Activated naive CD4-positive, alpha-beta T cell treated with anti-CD3 and anti-CD28 coated beads, Interleukin-2, amount 50 U/mL, for 16 hours (primary cell): ENCODE data around the gene JARID2.
"Not testable (repeated sequence)": the region's sequence is repeated elsewhere in the genome, so short reads cannot be mapped to it uniquely, and the experiment has no call there.

Source experiments
- DNase-seq: peaks from one replicate; pipeline ENCODE4 v3.0.0-alpha.2; 2020

Gene JARID2

DNA sequence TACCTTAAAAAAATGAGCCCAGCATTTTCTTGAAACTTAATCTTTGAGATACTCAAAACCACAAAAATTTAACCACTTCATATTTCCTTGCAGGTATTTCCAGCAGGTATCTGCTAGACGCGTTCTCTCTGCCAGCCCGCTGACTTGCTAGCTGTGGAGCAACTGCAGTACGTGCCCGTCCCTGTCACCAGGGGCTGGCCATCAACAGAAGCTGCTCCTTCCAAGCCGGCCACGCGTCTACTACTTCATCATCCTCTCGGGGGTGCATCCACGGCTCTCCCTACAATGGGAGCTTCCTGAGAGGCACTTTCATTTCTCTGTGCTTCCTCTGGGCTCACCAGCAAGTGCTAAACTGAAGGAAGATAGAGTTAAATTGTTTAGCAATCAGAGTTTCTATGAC, 284.5 kb downstream of the JARID2 start:
- DNase-seq, result no peak

DNA sequence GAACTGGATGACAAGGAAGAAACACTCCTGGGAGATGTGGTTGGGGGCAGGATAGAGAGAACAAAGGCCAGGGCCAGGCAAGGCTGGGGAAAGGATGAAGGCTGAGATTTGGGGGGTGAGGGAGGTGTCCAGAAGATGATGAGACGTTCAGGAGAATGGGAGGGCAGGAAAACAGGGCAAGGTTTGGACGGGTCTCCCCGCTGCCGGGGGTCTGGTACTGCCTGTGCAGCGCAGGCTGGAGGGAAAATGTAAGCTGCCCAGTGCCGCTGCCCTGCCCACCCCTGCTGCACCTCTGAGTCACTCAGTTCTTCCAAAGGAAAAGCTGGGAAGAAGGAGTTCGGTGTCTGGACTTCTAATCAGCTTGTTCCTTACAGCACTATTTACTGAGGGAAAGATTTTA, 286.1 kb downstream of the JARID2 start:
- no peak for DNase-seq

DNA sequence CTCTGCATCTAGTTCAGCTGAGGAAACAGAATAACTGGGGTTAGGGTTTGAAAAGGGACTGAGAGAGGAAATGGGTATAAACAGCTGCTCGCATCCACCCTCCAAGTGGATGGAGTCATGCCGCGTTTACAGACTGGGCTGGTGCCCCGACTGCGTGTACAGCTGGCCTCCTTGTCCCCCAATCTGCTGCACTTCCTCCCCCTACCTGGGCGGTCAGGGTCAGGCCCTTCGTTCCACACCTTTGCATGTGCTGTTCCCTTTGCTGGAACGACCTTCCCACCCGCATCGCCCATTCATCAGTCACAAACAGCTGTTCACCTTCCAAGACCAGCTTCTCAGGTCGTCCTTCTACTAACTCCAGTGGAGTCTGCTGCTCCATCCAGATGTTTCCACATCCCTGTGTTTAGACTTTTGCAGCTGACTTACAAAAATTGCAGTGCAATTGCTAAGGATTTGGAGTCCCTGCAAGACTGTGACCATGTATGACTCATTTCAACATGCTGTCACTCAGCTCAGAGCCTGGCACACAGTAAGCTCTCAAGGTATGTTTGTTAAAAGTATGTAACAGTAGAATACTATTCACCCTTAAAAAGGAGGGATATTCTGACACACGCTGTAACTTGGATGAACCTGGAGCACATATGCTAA, 287.6 kb downstream of the JARID2 start:
- no peak for DNase-seq

DNA sequence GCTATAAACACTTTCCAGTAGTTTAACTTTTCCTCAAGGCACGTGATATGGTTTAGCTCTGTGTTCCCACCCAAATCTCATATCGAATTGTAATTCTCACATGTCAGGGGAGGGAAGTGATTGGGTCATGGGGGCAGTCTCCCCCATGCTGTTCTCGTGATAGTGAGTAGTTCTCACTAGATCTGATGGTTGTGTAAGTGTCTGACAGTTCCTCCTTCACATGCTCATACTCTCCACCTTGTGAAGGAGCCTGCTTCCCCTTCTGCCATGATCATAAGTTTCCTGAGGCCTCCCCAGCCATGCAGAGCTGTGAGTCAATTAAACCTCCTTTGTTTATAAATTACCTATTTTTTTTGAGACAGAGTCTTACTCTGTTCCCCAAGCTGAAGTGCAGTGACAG, 289.1 kb downstream of the JARID2 start:
- DNase-seq, result no peak

DNA sequence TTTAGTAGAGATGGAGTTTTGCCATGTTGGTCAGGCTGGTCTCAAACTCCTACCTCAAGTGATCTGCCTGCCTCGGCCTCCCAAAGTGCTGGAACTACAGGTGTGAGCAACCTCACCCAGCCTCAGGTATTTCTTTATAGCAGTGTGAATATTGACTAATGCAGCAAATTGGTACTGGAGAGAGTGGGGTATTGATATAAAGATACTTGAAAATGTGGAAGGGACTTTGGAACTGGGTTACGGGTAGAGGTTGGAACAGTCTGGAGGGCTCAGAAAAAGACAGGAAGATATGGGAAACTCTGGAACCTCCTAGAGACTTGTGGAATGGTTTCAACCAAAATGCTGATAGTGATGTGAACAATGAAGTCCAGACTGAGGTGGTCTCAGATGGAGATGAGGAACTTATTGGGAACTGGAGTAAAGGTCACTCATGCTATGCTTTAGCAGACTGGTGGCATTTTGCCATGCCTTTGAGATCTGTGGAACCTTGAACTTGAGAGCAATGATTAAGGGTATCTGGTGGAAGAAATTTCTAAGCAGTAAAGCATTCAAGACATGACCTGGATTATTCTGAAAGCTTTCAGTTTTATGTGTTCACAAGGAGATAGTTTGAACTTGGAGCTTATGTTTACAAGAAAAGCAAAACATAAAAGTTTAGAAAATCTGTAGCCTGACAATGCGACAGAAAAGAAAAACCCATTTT, 289.8 kb downstream of the JARID2 start:
- no peak for DNase-seq

DNA sequence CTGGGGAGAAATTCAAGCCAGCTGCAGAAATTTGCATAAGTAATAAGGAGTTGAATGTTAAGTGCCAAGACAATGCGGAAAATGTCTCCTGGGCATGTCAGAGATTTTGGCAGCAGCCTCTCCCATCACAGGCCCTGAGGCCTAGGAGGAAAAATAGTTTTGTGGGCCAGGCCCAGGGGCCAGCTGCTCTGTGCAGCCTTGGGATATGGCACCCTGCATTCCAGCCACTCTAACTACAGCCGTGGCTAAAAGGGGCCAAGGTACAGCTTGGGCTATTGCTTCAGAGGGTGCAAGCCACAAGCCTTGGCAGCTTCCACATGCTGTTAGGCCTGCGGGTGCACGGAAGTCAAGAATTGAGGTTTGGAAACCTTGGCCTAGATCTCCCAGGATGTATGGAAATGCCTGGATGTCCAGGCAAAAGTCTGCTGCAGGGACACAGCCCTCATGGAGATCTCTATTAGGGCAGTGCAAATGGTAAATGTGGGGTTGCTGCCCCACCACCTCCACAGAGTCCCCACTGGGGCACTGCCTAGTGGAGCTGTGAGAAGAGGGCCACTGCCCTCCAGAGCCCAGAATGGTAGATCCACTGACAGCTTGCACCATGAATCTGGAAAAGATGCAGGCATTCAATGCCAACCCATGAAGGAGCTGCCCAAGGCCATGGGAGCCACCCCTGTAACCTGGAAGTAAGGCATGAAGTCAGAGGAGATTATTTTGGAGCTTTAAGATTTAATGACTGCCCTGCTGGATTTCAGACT, 290.5 kb downstream of the JARID2 start:
- no peak for DNase-seq

DNA sequence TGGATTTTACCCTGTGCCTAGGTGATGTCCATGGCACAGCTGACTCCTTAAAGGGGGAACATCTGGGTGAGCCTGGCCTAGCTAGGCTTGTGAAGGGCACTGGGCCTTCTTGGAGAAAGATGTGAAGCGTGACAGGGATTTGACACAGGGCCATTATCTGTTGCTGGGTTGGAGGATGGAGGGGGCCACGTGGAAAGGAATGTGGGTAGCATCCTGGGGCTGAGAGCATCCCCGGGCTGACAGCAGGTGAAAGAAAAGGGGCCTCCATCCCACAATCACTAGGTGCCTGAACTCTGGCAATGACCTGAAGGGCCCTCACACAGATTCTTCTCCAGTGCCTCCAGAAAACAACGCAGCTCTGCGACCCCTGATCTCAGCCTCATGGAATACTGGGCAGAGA, 292.2 kb downstream of the JARID2 start:
- DNase-seq, result no peak

DNA sequence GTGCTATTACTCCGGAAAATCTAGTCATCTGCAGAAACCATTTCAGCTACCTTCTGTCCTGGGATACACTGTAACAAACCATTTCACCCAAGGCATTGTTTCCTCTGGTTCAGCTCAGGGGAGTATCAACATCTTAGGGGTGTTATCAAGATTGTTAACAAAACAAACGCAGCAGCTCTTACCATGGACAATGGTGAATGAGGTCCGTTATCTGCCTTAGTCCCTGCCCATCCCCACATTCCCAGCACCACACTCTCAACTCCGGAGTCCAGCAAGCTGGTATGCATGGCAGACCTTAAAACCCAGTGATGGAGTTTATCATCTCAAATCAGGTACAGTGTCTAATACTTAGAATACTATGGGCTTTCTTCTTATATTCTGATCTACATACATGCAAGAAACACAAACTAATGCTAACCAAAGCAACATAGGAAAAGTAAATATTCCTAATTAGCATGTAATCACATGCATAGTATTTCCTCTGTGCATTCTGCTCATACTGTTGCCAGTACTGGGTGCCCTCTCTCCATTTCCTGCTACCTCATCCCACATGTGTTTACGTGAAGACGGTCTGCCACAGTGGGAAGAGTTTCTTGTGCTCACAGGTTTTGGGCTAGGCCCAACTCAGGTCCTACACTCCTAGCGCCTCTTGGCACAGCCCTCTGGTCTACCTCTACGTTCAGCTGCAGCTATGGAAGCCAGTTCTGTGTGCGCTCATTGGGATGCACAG, 293.1 kb downstream of the JARID2 start:
- DNase-seq, result no peak

DNA sequence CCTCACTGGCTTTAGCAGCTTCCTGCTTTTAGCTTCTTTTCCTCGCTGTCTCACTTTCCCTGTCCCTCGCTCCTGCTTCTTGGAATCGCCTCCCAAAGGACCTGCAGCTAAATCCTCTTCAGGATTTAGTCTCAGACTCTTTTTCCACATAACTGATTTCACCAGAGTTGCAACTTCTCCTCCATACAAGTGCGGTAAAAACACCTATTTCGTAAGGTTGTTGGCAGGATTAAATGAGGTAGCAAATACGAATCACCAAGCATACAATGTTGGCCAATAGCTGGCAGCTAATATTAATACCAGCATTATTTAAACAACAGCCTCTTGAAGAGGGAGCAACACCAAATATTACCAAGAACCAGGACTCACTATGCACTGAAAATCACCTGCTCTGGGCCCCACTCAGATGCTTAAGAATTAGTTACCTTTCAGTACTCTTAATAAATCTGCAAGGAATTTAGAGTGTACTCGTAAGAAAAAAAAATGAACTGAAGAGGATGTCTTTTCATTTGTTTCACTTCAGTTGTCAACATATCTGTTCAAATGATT, 293.9 kb downstream of the JARID2 start:
- no peak for DNase-seq

DNA sequence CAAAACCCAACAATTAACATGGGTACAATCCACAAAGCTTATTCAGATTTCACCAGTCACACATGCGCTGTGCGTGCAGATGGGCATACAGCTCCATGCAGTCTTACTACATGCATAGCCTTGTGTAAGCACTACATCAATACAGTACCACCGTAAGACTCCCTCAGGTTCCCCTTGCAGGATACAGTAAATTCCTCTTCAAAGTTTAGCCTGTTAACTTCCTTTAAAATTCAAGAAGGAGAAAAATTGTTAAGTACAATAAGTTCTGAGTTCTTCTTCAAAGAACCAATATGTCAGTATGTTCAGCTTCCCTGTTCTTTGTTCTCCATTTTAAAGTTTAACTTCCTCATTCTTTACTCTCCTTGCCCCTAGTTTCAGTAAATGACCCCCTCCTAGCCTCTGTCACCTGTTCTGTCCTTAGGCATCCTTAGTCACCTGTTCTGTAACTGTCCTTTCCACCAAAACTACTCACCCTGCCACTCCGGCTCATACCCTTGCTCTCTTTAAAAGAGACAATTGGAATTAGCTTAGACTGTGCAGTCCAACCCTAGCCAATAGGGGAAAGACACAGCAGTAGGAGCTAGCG, 297.6 kb downstream of the JARID2 start:
- not testable (repeated sequence) for DNase-seq

DNA sequence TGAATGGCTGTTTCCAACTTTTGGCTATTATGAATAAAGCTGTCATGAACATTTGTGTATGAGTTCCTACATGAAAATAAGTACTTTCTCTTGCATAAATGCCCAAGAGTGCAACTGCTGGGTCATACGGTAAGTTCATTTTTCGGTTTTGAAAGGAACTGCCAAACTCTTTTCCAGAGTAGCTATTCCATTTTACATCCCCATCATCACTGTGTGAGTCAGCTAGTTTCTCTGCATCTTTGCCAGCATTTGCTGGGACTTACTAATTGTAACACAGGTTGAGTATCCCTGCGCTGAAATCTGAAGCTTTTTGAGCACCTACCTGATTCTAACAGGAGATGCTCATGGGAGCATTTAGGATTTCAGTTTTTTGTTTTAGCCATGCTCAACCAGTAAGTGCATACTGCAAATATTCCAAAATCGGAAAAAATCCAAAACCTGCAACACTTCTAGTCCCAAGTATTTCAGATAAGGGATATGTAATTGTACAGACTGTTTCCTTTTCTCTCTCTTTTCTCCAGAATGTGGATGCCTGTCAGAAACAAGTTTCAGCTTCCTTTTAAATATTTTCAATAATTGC, 298.5 kb downstream of the JARID2 start:
- DNase-seq, result no peak

DNA sequence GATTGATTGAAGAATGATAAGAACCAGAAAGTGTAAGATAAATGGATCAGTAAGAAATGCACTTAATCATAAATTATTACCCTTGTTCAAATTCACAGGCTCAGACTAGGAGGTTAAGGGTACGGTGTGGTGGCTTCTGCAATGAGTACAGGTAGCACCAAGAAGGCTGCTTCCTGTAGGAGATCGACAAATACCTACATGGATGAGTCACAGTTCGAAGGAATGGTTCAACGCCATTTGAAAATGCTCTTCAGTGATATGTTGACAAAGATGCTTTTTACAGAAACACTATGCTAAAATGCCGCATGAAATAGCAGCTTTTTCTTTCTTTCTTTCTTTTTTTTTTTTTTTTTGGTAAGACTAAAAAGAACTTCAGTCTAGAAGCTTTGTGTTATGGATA, 300.7 kb downstream of the JARID2 start:
- DNase-seq, result no peak

DNA sequence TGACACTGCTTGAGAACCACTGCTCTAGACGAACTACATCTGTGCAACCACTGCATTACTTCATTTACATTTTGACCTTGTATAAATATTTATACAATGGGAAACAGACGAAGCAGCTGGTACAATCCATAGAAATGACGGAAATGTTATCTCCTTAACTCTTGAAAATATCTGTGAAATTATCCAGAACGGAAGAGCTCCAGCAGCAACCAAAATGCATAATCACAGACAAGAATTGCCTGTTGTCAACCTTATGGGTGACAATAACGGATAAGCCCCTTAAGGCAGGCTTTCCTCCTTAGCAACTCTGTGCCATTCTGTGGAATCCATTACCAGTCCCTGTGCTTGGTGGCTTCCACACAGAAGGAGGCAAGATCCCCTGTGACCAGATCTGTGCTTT, 301.5 kb downstream of the JARID2 start:
- DNase-seq, result no peak

DNA sequence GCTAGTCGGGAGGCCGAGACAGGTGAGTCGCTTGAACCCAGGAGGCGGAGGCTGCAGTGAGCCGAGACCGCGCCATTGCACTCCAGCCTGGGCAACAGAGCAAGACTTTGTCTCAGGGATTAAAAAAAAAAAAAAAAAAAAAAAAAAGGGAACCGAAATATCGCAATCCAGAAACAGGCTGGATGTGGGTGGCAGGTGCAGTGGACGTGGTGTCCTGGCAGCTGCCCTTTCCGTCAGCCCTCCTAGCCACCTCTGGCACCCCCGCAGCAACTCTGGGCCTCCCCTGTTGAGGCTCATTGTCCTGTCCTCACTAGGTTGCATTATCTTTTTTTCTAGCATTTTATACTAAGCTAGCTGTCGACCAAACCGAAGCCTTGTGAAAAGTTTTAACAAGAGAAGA, 303.5 kb downstream of the JARID2 start:
- no peak for DNase-seq

DNA sequence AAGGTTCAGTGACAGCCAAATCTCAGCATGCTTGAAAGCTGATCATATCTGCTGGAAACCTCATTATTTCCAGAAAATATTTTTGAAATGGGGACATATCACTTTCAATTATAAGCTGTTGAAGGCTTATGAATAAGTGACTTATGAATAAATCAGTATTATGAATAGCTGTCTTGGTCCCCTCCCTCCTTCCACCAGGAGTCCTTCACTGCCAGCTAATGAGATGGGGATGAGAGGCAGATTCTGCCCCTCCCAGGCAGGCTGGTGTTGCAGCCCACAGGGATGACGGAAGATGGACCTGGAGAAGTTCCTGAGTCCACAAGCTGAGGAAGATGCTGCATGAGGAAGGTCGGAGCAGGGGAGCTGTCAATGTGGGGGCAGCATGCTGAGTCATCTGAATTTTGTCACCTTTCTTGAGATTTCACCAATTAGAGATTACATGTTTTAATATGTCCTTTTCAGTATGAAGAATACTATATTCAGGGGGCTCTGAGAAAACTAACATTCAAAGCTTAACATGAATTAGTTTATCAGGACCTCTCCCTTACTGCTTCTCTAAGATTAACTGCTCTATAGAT, 304.8 kb downstream of the JARID2 start:
- DNase-seq, result no peak

DNA sequence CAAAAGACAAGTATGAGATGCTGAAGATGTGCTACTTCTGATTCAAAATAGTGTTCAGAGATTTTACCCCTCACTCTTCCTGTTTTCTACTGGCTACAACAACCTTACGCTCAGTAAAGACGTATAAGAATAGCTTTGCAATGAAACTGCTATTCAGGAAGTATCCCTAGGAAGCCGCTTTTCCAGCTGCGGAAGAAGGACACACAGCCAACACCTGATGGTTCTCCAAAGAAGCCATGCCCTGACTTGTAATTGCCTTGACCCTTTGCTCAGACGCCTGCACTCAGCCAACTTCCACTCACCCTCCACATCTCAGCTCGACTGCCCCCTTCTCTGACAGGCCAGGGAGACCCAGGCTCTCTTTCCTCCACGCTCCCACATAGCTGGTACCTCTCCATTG, 305.4 kb downstream of the JARID2 start:
- no peak for DNase-seq

DNA sequence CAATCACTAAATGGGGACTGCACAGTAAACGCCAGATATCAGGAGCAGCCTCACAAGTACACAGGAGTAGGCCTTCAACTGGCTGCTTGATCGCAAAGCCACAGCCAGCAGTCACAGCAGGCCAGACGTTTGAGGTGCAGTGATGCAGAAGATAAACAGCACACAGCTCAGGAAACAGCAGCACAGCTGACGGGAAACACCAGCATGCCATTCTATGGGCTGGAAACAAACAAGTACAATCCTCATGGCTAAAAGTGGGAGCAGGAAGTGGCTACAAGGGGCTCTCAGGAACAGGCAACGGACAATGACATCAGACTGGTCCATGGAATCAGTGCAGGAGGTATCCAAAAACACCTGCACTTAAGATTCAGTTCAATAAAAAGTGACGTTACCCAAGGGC, 305.9 kb downstream of the JARID2 start:
- no peak for DNase-seq

DNA sequence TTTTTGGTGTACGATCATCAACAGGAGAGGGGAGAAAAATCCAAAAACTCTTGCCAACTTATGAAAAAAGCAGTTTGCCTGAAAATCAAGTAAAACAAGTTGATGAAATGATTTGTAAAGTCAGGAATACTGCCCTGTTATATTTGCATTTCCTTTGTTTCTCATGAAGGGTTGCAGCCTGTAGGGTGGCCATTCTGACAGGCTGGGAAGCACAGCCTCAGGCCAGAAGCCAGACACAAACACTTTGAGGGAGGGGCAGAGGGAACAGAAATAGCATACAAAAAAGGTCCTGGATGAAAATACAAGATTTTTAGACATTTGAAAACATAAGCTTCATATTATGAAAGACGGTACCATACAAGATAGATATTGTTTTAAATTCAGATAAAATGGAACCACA, 307.2 kb downstream of the JARID2 start:
- no peak for DNase-seq

DNA sequence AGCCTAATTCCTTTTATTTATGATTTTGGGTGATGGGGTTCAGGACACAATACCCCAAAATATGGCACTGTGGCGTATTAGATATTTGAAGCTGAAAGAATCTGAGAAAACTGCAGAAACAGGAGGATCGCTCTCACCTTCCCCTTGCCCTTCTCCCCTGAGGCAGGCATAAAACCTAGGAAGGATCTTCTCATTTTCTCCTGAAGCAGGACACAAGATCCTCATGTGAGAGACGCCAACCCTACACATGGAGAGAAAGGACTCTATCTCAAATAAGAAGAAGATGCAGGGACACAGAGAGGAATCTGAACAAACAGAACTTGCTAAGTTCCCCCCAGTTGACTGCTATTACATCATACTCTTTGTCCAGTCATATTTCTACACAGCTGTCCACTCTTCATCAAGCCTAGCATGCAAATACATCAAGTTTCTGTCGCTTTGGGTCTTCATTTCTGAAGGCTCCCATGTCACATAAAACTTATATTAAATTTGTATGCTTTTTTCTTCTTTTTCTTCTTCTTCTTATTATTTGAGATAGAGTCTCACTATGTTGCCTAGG, 307.9 kb downstream of the JARID2 start:
- no peak for DNase-seq

DNA sequence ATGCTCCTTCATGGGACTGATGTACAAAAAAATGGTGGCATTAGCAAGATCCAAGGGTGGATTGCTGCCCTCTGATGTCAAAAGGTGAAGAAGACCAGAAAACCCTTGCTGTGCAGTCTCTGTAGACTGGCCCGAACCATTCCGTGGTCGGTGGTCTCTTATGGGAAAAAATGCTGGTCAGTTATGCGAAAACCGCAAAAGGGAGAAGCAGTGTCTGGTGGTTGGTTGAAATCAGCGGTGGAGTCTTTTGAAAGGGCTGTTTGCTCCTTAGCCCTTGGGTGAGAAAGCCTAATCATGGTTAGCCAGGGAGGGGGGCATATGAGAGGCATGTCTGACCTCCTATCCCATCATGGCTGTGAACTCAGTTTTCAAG, 308.8 kb downstream of the JARID2 start:
- DNase-seq, result no peak

DNA sequence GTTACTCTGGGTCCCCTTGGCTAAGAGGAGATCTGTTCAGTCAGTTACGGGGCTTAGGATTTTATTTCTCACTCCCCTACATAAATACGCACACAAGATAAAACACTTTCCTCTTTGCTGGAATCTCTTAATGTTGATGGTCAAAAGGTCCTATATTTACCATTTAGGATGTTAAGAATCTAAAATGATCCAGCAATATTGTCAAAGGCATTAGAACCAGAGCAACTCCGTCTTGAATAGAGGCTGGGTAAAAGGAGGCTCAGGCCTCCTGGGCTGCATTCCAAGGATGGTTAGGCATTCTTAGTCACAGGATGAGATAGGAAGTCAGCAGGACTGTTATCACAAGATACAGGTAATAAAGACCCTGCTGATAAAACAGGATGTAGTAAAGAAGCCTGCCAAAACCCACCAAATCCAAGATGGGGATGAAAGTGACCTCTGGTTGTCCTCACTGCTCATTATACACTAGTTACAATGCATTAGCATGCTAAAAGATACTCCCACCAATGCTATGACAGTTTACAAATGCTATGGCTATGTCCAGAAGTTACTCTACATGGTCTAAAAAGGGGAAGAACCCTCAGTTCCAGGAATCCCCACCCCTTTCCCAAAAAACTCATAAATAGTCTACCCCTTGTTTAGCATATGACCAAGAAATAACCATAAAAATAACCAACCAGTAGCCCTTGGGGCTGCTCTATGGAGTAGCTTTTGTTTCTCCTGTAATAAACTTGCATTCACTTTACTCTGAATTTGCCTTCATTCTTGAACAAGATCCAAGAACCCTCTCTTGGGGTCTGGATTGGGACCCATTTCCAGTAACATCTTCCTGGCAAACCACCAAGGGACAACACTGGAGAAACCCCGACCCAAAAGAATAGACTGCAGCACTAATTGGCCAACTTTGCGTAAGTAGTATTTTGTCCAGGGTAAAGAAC, 309.5 kb downstream of the JARID2 start:
- no peak for DNase-seq
